Umbilical cord (tissue), 2 donors: ENCODE measurements around the gene SNRPD1. TPM values are rescaled to one million over a fixed set of nuclear protein-coding genes. Genes with fewer than 3 reads are reported as not detected.
"Not testable (repeated sequence)": the region's sequence is repeated elsewhere in the genome, so short reads cannot be mapped to it uniquely, and the experiment has no call there.

Experiments used
- DNase-seq: peaks from one replicate; pipeline ENCODE4 v3.0.0-alpha.2; 2015; ENCODE audit warnings: low spot score
- total RNA-seq: library from RNA; depleted of rRNA; stranded (reverse); fragments of >200 nt; gene quantifications from one replicate; pipeline ENCODE4 v1.2.3, GENCODE V29; 2014; ENCODE audit warnings: low replicate concordance; ENCODE audit not compliant: insufficient read depth

Gene SNRPD1
- total RNA-seq, 1 donor from 2014 or later: 8.4 TPM

DNA sequence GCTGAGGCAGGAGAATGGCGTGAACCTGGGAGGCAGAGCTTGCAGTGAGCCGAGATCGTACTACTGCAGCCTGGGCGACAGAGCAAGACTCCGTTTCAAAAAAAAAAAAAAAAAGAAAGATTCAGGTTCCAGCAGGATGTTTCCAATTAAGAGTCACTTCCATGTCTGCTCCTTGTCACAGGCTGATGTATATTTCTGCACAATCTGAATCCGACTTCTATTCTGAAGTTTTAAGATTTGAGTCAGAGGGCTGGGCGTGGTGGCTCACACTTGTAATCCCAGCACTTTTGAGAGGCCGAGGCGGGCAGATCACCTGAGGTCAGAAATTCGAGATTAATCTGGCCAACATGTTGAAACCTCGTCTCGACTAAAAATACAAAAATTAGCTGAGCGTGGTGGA, 24.7 kb downstream of the SNRPD1 start:
- DNase-seq: no peak

GRCh38 chr18:21638822-21639221, 26.7 kb downstream of the SNRPD1 start:
- no peak for DNase-seq

DNA sequence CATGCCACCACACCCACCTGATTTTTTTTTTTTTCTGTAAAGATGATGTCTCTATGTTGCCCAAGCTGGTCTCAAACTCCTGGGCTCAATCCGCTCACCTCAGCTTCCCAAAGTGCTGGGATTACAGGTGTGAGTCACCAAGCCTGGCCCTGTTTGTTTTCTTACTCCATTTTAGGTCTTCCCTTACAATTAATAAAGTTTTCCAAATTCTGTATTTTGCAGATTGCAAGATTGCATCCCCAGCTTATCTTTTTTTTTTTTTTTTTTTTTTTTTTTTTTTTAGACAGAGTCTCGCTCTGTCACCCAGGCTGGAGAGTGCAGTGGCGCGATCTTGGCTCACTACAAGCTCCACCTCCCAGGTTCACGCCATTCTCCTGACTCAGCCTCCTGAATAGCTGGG, 28.3 kb downstream of the SNRPD1 start:
- not testable (repeated sequence) for DNase-seq

DNA sequence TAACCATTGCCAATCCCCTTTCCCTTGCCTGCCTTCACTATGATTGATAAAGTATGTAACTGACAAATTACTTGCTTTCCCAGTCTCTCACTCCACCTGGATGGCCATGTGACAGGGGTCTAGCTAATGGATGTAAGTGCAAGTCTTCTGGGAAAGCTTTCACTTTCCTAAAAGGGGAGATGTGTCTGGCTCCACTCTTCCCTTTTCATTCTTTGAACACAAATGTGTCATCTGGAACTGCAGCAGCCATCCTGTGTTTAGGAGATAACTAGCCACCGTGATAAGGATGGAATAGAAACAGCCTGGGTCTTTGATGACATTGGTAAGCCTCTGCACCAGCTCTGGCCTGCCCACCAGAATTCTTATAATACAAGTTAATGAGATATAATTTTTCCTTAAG, 38.2 kb downstream of the SNRPD1 start:
- no peak for DNase-seq

- DNase-seq: no peak
These were observed 40.0 kb downstream of the SNRPD1 start for GRCh38 chr18:21652073-21652472.

GRCh38 chr18:21653361-21653760, 41.2 kb downstream of the SNRPD1 start:
- no peak for DNase-seq

DNA sequence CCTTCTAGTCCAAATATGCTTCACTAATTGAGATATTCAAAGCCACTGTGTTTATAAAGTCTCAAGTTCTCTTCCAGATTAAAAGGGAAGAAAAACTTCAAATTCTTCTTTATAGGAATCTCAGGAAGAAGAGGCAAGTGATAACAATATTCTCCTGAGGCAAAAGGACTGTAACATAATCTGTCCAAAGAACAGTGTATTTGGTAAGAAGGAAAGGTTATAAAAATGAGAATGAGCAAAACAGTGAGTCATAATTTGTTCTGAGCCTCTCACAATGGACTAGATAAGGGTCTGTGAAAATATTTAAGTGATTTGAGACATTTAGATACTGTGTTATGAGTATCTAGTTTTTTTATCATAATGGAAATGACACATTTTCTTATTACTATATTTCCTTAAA, 44.3 kb downstream of the SNRPD1 start:
- DNase-seq: no peak

DNA sequence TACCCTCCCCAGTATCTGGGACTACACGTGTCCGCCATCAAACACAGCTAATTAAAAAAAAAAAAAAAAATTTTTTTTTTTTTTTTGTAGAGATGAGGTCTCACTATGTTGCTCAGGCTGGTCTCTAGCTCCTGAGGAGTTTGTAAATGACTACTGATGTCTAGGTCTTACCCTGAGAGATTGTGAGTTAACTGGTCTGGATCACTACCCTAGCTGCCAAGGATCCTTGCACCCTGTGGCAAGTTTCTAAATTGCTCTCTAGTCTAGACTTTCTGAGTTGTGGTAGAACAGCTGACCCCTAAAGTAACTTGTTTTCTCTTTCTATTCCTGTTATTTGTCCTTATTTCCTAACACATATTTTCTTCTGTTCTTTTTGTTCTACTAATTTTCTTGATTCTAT, 48.0 kb downstream of the SNRPD1 start:
- no peak for DNase-seq

GRCh38 chr18:21662581-21662980, 50.5 kb downstream of the SNRPD1 start:
- DNase-seq: no peak

DNA sequence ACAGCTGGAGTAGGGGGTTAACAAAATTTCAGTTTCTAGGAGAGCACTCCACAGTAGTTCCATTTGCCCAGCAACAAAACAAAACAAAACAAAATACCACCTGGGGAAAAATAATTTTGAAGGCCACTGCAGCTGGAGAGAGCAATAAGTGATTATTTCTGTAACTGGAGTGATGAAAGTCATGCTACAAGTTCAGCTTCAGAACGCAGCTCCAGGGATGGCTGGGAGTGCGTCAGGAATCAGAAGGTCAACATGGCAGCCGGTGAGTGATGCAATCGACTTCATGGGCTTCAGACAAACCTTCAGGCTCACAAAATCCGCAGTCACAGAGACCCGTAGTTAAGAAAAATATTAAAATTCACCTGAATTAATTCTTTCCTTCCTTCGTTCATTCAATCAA, 51.5 kb downstream of the SNRPD1 start:
- DNase-seq: no peak

DNA sequence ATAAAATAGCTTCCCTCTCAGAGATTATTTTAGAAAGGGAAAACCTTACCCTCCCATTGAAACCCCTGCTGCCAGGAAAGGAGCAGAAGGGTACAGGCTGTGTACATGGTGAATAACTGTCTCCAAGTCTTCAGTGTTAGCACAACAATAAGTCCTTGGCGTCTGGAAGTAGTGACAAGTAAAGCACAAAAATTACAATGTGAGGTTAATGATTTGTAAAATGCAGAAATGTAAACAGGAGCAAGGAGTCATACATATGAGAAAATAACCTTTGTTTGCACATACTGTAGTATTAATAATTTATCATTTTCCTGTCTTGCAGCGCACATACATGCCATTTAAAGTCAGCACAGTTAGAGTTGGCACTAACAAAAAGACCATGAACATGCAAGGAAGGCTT, 52.0 kb downstream of the SNRPD1 start:
- no peak for DNase-seq

DNA sequence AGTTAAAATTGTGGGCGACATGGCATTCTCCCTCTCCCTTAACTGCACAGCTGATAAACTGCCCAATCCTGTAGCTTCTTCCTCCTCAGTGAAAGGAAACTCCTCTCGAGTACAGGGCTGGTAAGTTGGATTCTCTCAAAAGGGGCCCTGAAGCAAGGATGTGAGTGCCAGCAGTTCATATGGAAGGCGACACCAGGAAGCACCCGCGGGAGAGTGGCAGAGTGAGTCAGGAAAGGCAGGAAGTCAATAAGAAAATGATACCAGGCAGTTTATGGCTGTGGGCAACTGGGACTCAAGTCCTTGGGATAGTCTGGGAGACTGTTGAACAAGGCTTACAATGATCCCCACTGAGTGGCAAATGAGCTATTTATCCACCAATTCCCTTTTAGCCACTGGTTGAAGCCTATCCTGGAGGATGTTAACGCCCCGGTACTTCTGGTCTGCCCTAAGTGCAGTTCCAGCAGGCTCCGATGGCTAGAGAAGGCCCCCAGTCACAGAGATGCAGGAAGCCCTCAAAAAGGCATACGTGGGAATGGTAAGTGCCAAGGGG, 57.7 kb downstream of the SNRPD1 start:
- no peak for DNase-seq

- DNase-seq: no peak
These were observed 60.6 kb downstream of the SNRPD1 start for GRCh38 chr18:21672521-21673267.

DNA sequence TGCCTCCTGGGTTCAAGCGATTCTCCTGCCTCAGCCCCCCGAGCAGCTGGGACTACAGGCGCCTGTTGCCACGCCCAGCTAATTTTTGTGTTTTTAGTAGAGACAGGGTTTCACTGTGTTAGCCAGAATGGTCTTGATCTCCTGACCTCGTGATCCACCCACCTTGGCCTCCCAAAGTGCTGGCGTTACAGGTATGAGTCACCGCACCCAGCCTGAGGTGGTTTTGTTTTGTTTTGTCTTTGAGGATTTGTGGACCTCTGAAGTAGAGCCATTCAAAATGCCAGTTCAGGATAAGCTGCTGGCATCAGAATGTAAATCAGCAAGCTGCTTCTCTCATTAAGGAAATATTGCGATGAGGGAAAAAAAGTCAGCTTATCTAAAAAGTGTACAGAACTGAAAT, 63.2 kb downstream of the SNRPD1 start:
- DNase-seq: not testable (repeated sequence)

GRCh38 chr18:21678859-21679258, 66.7 kb downstream of the SNRPD1 start:
- peak; percentile 3 for DNase-seq

DNA sequence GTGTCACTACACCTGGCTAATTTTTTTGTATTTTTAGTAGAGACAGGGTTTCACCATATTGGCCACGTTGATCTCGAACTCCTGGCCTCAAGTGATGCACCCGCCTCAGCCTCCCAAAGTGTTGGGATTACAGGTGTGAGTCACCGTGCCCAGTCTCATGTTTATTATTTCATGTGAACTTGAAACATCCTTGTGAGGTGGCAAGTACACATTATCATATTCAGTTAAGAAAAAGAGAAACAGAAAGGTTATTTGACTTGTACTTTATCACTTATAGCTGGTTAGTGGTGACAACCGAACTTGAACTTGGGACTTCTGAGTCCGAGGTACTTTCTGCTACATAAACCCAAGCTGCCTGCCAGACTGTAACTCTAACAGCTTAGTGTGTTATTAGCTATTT, 68.0 kb downstream of the SNRPD1 start:
- no peak for DNase-seq

GRCh38 chr18:21682371-21683051, 70.4 kb downstream of the SNRPD1 start:
- DNase-seq: peak; percentile 77

Other genes starting within 250 kb of the SNRPD1 start
- gene ESCO1, start 11.6 kb upstream of the SNRPD1 start, total RNA-seq: 28.9 TPM
- 15.2 TPM for gene ABHD3, start 92.5 kb downstream of the SNRPD1 start, total RNA-seq
- gene MIB1, start 128.5 kb downstream of the SNRPD1 start, total RNA-seq: 53.0 TPM